HUDEP-2 (cell line): Measurements from ENCODE around the gene TMEM92.
A peak's percentile ranks its signal among the peaks of the same experiment; 100 is the strongest.
"Not testable (repeated sequence)": the region's sequence is repeated elsewhere in the genome, so short reads cannot be mapped to it uniquely, and the experiment has no call there.

Experiments
- DNase-seq, 76 experiments: peaks; one replicate each; lab custom pipeline; 2025; ENCODE audit not compliant: unreplicated experiment in 76 of 76; lab: John Stamatoyannopoulos, UW

Gene TMEM92

DNA sequence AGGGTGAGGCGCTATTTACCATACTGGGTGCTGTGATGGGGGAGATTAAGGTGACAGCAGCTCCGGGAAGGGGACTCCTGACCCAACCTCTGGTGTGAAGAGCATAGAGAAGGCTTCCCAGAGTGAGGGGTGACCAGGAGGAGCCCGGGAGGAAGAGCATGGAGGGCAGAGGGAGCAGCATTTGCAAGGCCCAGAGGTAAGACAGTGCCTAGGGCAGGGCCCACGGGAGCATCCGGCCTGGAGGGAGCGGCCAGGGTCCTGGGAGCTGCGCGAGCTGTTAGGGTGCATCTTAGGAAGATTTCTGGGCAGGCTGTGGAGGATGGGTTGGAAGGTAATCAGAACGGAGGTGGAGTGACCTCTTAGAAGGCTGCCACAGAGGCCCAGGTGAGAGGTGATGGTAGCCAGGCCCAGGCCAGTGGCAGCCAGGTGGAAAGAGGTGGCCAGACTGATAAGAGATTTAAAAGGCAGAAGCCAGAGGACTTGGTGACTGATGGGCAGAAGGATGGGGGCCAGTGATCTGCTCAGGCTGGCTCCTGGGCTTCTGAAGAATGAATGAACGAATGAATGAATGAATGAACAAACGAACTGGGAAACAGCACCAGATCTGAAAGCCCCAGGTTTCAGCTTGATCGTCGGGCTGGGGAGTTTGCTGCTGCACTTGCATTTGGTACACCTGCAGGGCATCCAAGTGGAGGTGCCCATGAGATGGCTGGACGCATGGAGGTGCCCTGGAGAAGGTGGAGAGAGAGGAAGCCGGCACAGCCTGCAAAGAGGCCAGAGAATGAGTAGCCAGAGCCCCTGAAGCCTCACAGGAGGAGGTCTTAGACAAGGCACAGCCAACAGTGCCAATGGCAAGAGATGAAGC lies 13.0 kb upstream of the TMEM92 start:
- no peak for DNase-seq

- no peak for DNase-seq
These were observed 12.1 kb upstream of the TMEM92 start for GRCh38 chr17:50262001-50262794.

DNA sequence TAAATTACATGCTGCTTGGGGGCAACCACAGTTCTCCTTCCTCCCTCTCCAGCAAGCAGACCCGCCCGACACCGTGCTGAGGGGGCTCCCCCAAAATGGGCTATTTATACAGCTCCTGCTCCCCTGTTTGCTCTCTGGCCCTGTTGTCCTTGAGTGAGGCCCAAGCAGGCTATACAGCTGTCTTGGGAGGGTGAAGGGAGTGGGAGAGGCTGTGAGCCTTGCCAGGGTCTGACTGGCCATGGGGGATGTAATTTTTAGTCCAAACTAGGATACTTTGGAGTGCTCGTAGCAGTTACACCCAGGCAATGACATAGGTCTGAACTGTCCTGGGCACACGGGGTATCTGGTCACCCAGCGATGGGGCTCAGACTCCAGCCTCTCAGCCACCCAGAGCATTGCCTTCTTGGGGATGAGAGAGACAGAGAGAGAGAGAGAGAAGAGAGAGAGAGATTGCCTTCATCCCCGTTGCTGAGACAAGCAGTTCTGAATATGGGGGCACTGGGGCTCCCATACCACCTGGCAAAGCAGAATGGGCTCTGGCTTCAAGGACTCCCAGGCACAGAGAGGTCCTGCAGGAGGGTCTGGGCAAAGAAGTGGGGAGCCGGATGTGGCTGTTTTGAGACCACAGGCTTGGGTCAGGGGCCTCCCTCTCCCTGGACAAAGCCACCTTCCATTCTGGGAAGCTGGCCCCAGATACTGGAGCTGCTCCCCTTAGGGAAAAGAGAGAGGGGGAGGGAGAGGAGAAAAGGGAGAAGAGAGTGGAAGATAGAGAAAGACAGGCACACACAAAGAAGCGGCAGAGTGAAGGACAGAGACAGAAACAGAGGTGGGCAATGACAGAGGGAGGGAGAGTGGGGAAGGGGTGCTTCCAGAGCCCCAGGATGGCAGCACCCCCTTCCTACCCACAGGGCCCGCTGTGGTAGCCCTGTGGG lies 10.7 kb upstream of the TMEM92 start:
- DNase-seq: no peak

DNA sequence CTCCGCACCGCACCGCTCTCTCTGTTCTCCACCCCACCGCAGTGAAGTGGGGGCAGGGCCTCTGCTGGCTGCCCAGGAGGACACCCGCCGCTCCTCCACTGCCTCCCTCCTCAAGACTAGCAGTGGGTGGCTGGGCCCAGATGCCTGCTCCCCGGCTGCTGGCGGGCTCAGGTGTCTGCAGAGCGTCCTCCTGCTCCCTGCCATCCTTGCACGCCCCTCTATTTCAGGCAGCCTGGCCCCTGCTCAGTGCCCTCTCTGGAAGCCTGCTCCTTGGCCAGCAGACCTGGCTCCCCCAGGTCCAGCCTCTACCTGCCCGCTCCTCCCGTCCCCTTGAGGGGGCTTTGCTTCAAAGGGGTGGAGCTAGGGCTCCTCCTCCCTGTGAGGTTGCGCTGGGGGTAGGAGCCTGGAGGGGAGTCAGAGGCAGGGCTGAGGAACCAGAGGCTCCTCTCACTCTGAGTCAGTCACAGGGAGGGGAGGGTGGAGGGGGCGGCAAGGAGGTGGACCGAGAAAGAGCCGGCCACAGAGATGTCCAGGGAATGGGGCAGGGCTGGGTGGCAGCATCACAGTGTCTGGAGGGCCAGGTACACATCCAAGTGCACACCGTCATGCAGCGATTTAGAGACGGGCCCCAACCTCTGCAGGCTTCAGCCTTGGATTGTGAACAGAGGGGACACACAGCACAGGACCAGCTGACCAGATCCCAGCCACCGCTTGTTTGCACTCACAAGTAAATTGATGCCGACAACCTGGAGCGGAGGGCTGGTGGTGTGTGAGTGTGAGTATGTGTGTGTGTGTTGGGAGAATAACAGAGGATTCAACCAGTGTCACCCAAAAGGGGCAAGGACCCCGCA lies 9.8 kb upstream of the TMEM92 start:
- DNase-seq: no peak

- DNase-seq: no peak
These were observed 9.1 kb upstream of the TMEM92 start for GRCh38 chr17:50265212-50265611.

DNA sequence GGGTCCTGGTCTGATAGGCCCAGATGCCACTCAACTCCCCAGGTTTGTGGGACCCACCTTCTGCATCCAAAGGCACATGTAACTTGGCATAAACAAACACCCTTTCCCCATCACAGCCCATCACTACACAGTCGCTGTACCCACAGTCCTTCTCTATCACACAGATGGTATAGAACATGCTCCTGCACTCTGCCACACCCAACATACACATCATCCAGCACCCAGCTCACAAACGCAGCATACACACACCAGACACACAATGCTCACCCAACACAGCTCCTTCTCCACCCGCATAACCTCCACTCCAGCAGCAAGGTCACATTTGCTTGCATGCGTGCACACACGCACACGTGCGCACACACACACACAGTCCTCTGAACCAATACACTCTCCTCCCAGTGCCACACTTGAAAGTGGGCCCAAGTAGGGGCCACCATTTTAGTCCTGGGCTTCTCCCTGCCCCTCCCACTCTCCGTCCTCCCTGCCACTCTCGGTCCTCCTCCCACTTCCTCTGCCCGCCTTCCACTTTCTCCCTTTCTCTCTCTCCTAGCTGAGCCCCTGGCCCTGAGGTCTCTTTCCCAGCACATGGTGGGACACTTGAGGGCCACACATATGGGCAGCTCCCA lies 8.5 kb upstream of the TMEM92 start:
- DNase-seq: no peak

- DNase-seq: no peak
These were observed 7.7 kb upstream of the TMEM92 start for GRCh38 chr17:50266384-50267073.

GRCh38 chr17:50267074-50267841 lies 7.0 kb upstream of the TMEM92 start:
- DNase-seq: no peak

- DNase-seq: no peak
These were observed 6.2 kb upstream of the TMEM92 start for GRCh38 chr17:50268026-50268425.

DNA sequence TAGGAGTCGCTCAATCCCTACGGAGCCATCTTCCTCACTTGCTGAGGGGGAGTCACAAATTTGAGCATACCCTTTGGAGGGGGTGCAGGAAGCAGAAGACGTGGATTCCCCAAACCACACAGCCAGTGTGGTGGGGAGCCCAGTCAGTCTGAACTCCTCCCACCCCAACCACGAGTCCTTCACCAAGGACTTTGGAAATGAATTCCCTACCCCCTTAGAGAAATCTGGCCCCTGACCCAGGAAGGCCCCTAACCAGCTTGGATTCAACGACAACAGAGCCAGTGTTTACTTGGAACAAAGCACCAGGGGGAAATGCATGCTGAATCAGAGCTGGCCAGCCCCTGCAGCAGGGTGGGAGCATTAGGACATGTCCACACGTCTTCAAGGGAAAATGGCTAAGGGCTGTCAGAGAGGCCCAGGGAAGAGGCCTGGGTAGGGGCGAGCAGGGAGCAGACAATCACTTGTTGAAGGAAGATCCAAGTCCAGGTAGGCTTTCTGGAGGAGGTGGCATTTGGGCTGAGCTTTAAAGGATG lies 5.5 kb upstream of the TMEM92 start:
- DNase-seq: no peak

GRCh38 chr17:50269477-50270434 lies 4.5 kb upstream of the TMEM92 start:
- DNase-seq: peak in 50 of 76 experiments; percentile 3 to 75 (median 38)

- DNase-seq: no peak
These were observed 3.6 kb upstream of the TMEM92 start for GRCh38 chr17:50270435-50271362.

DNA sequence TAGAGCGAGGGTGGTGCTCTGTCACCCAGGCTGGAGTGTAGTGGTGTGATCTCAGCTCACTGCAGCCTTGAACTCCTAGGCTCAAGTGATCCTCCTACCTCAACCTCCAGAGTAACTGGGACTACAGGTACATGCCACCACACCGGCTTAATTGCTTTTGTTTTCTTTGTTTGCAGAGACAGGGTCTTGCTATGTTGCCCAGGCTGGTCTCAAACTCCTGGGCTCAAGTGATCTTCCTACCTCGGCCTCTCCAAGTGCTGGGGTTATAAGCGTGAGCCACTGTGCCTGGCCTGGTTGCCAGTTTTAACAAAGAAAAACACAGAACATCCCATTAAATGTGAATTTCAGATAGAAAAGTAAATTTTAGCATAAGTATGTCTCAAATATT lies 2.9 kb upstream of the TMEM92 start:
- DNase-seq: not testable (repeated sequence)

DNA sequence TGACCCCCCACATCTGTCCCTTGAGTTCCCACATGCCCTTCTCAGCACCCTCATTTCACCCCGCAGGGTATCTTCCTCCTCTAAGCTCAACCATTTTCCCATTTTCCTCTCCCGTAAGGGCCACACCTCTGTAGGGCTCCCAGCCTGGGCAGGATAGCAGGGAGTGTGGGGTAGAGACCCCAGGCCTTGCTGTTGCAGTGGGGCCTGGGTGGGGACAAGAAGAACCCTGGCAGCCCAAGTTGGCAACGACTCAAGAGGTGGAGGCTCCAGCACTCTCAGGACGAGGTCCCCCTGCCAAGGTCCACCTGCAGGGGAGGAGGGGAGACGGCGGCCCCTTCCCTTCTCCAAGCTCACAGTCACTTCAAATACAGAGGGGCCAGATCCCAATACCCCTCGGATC lies 2.0 kb upstream of the TMEM92 start:
- DNase-seq: no peak
